Neural cell (in vitro differentiated cells): ENCODE data around the gene ANKRD49. TPM values are rescaled to one million over a fixed set of nuclear protein-coding genes. Genes with fewer than 3 reads are reported as not detected.

Source experiments
- H2AFZ ChIP-seq: fragments of 200-600, 300-800 bp; sonication (generic), shearing (Covaris generic); 2 replicates; pipeline ENCODE4 v1.6.0; 2014; ENCODE audit warnings: low read depth, mild to moderate bottlenecking, antibody characterized with exemption, low read length, moderate library complexity
- H3F3A ChIP-seq: fragments of 200-600 bp; shearing (Covaris generic); 2 replicates; pipeline ENCODE4 v1.6.1; 2016; ENCODE audit warnings: mild to moderate bottlenecking, moderate library complexity, mixed read lengths, antibody characterized with exemption, low read length; ENCODE audit not compliant: insufficient read depth, poor library complexity, severe bottlenecking
- H3K27ac ChIP-seq: fragments of 200-600, 300-800 bp; sonication (generic), shearing (Covaris generic); 2 replicates; pipeline ENCODE4 v1.5.1; 2014; ENCODE audit warnings: mild to moderate bottlenecking, low read length, moderate library complexity
- H3K27me3 ChIP-seq: fragments of 300-800, 200-600 bp; sonication (generic), shearing (Covaris generic); 2 replicates; pipeline ENCODE4 v1.6.0; 2014; ENCODE audit warnings: mild to moderate bottlenecking, low read depth, low read length, moderate library complexity; ENCODE audit not compliant: insufficient read depth
- H3K36me3 ChIP-seq: fragments of 300-800, 200-600 bp; sonication (generic), shearing (Covaris generic); 2 replicates; pipeline ENCODE4 v1.5.1; 2014; ENCODE audit warnings: mild to moderate bottlenecking, antibody characterized with exemption, low read length, moderate library complexity; ENCODE audit not compliant: insufficient read depth
- H3K4me2 ChIP-seq: fragments of 300-800, 200-600 bp; sonication (generic), shearing (Covaris generic); 2 replicates; pipeline ENCODE4 v1.6.0; 2014; ENCODE audit warnings: mild to moderate bottlenecking, low read length
- H3K4me3 ChIP-seq: fragments of 300-800, 200-600 bp; sonication (generic), shearing (Covaris generic); 2 replicates; pipeline ENCODE4 v1.5.1; 2014; ENCODE audit warnings: mild to moderate bottlenecking, low read length, moderate library complexity
- H3K79me2 ChIP-seq: fragments of 200-600 bp; shearing (Covaris generic); replicated peaks from 2 replicates; pipeline ENCODE4 v1.6.0; 2014; ENCODE audit warnings: mild to moderate bottlenecking, low read length, moderate library complexity; ENCODE audit not compliant: insufficient read depth
- H3K9ac ChIP-seq: fragments of 300-800, 200-600 bp; sonication (generic), shearing (Covaris generic); 2 replicates; pipeline ENCODE4 v1.6.1; 2016; ENCODE audit warnings: mild to moderate bottlenecking, low read length, mixed read lengths
- H3K9me2 ChIP-seq: fragments of 200-600 bp; shearing (Covaris generic); 2 replicates; pipeline ENCODE4 v1.6.1; 2016; ENCODE audit warnings: mild to moderate bottlenecking, low read length, mixed read lengths; ENCODE audit not compliant: insufficient read depth
- H3K9me3 ChIP-seq: fragments of 200-600, 300-800 bp; sonication (generic), shearing (Covaris generic); 2 replicates; pipeline ENCODE4 v1.6.1; 2016; ENCODE audit warnings: mild to moderate bottlenecking, mixed run types, low read length, moderate library complexity, mixed read lengths
- H4K20me1 ChIP-seq: fragments of 200-600 bp; shearing (Covaris generic); 2 replicates; pipeline ENCODE4 v1.6.1; 2016; ENCODE audit warnings: mild to moderate bottlenecking, mixed run types; ENCODE audit not compliant: insufficient read depth
- CTCF ChIP-seq: fragments of 450-650 bp; IDR thresholded peaks from 2 replicates; pipeline ENCODE4 v1.5.1; 2014; ENCODE audit warnings: antibody characterized with exemption, mild to moderate bottlenecking, moderate library complexity; ENCODE audit not compliant: poor library complexity, severe bottlenecking
- EP300 ChIP-seq: fragments of 450-650 bp; conservative IDR thresholded peaks from 2 replicates; pipeline ENCODE4 v1.6.1; 2014; ENCODE audit warnings: antibody characterized with exemption, mild to moderate bottlenecking, moderate library complexity; ENCODE audit not compliant: poor library complexity, severe bottlenecking
- EZH2 ChIP-seq: fragments of 200-600, 300-800 bp; shearing (Covaris generic), sonication (generic); IDR thresholded peaks from 2 replicates; pipeline ENCODE4 v1.6.1; 2014; ENCODE audit warnings: antibody characterized with exemption, low read length, borderline replicate concordance, mild to moderate bottlenecking; ENCODE audit not compliant: insufficient read depth, poor library complexity, severe bottlenecking
- MXI1 ChIP-seq: fragments of 450-650 bp; conservative IDR thresholded peaks from 2 replicates; pipeline ENCODE4 v1.6.1; 2014; ENCODE audit warnings: antibody characterized with exemption, mild to moderate bottlenecking; ENCODE audit not compliant: poor library complexity, severe bottlenecking
- POLR2AphosphoS5 ChIP-seq: IDR thresholded peaks from 2 replicates; pipeline ENCODE4 v1.6.1; 2012
- RAD21 ChIP-seq: fragments of 450-650 bp; conservative IDR thresholded peaks from 2 replicates; pipeline ENCODE4 v1.6.1; 2014; ENCODE audit warnings: antibody characterized with exemption, mild to moderate bottlenecking, moderate library complexity
- REST ChIP-seq: IDR thresholded peaks from 2 replicates; pipeline ENCODE4 v1.6.1; 2012; ENCODE audit warnings: borderline replicate concordance
- SMC3 ChIP-seq: fragments of 450-650 bp; conservative IDR thresholded peaks from 2 replicates; pipeline ENCODE4 v1.6.1; 2014; ENCODE audit warnings: antibody characterized with exemption, mild to moderate bottlenecking, moderate library complexity; ENCODE audit not compliant: poor library complexity
- TAF1 ChIP-seq: IDR thresholded peaks from 2 replicates; pipeline ENCODE4 v1.6.1; 2012; ENCODE audit warnings: low read depth
- polyA plus RNA-seq: library from polyadenylated mRNA; depleted of rRNA; stranded (reverse); fragments of >200 nt; gene quantifications from 2 replicates; pipeline ENCODE4 v1.2.3, GENCODE V29; 2014

Gene ANKRD49
- polyA plus RNA-seq, 1 donor from 2014 or later, result 54.6 TPM

GRCh38 chr11:94455861-94456260, 37.9 kb upstream of the ANKRD49 start:
- no peak overlapping the region for H3K4me2 ChIP-seq
- TF ChIP-seq REST, result no peak
- no peak for TF ChIP-seq TAF1
- TF ChIP-seq CTCF, result no peak
- no peak for TF ChIP-seq RAD21
- TF ChIP-seq EZH2, result no peak
- no peak for TF ChIP-seq MXI1
- no peak for TF ChIP-seq POLR2AphosphoS5
- no peak for TF ChIP-seq EP300
- no peak for TF ChIP-seq SMC3
- H2AFZ ChIP-seq, result no peak overlapping the region
- H3K9me3 ChIP-seq, result no peaks in the 10 kb centered on the region
- no peak overlapping the region for H3K4me3 ChIP-seq
- H3K79me2 ChIP-seq, result no peaks in the 10 kb centered on the region
- H3K27me3 ChIP-seq, result no peaks in the 10 kb centered on the region
- H3K36me3 ChIP-seq, result no peaks in the 10 kb centered on the region
- no peaks in the 10 kb centered on the region for H4K20me1 ChIP-seq
- H3F3A ChIP-seq, result no peaks in the 10 kb centered on the region
- no peak overlapping the region for H3K27ac ChIP-seq
- H3K9ac ChIP-seq, result no peak overlapping the region
- H3K9me2 ChIP-seq, result no peaks in the 10 kb centered on the region

- Histone ChIP-seq H3K79me2 (no peaks in the 10 kb centered on the region), H3F3A (no peaks in the 10 kb centered on the region), H2AFZ (no peak overlapping the region), H3K4me2 (no peak overlapping the region), H3K9me3 (no peaks in the 10 kb centered on the region), H3K4me3 (no peak overlapping the region), H3K27me3 (no peaks in the 10 kb centered on the region), H3K9ac (no peak overlapping the region), H4K20me1 (no peaks in the 10 kb centered on the region), H3K9me2 (no peaks in the 10 kb centered on the region), H3K27ac (no peak overlapping the region), H3K36me3 (no peaks in the 10 kb centered on the region)
- no peak for TF ChIP-seq MXI1
- no peak for TF ChIP-seq TAF1
- no peak for TF ChIP-seq REST
- no peak for TF ChIP-seq EZH2
- TF ChIP-seq EP300, result no peak
- no peak for TF ChIP-seq CTCF
- no peak for TF ChIP-seq SMC3
- TF ChIP-seq RAD21, result no peak
- TF ChIP-seq POLR2AphosphoS5, result no peak
Observed at GRCh38 chr11:94457118-94458029, 36.4 kb upstream of the ANKRD49 start.
